Right cardiac atrium (tissue), 5 donors: ENCODE measurements around the gene PITX3. TPM values are rescaled to one million over a fixed set of nuclear protein-coding genes. Genes with fewer than 3 reads are reported as not detected.
"Not testable (repeated sequence)": the region's sequence is repeated elsewhere in the genome, so short reads cannot be mapped to it uniquely, and the experiment has no call there.

Source experiments
- ATAC-seq, 2 donors: fragments of 200-7000 bp; cut with Tn5 transposase; one replicate each; pipeline versions ENCODE4 v1.8.0 to v1.9.1; 2020; ENCODE audit warnings: moderate library complexity in 2 of 2, mild to moderate bottlenecking in 1 of 2
- DNase-seq, 3 donors: peaks; one replicate each; pipeline ENCODE4 v3.0.0-alpha.2; 2020
- H3K27ac ChIP-seq: one replicate; pipeline ENCODE4 v1.5.1; 2013; ENCODE audit warnings: mild to moderate bottlenecking, low read length, control low read depth, moderate library complexity
- H3K27me3 ChIP-seq: one replicate; pipeline ENCODE4 v1.6.1; 2013; ENCODE audit not compliant: control insufficient read depth, insufficient read depth
- H3K4me1 ChIP-seq: one replicate; pipeline ENCODE4 v1.6.1; 2013; ENCODE audit warnings: low read length; ENCODE audit not compliant: control insufficient read depth, insufficient read depth
- H3K4me3 ChIP-seq: one replicate; pipeline ENCODE4 v1.5.1; 2013; ENCODE audit warnings: low read length, control low read depth
- H3K9me3 ChIP-seq: one replicate; pipeline ENCODE4 v1.6.1; 2013; ENCODE audit warnings: low read length; ENCODE audit not compliant: control insufficient read depth
- WGBS: extraction: QIAGEN DNeasy Blood & Tissue Kit; methylation state at CpG from one replicate; pipeline ENCODE4 v1.1.7; 2013; 5-methylcytosine and 5-hydroxymethylcytosine counted together
- intact Hi-C, 4 donors: fragments of 100-400 bp; cut with DNase I; formaldehyde crosslinking; loops; one replicate each; pipeline versions ENCODE4 v1.11.0 to v1.14.0; 2022 to 2023
- polyA plus RNA-seq: library from polyadenylated mRNA; stranded (reverse); fragments of 200-250 nt; gene quantifications from one replicate; pipeline ENCODE4 v1.2.3, GENCODE V29; 2013
- total RNA-seq, 4 donors: library from RNA; stranded (reverse); fragmentation: NEBNext Ultra II Directional; extraction: Animal tissue kit (Norgen Biotek cat#: 25700); gene quantifications; one replicate each; pipeline ENCODE4 v1.2.1, GENCODE V29; 2021
- donor health status: healthy with polysubstance abuse.
- donor health status: DM: no; HTN: yes; CAD: no.
- donor health status: DM: no; HTN: no; CAD: no.
- donor health status: DM: no; HTN: yes; CAD: no; lungs with severe emphysema.
- donor health status: DM: yes; HTN: yes; CAD: no.

Gene PITX3
- total and polyA plus RNA-seq, 5 donors: 0.25 to 0.82 (median 0.32) TPM

DNA sequence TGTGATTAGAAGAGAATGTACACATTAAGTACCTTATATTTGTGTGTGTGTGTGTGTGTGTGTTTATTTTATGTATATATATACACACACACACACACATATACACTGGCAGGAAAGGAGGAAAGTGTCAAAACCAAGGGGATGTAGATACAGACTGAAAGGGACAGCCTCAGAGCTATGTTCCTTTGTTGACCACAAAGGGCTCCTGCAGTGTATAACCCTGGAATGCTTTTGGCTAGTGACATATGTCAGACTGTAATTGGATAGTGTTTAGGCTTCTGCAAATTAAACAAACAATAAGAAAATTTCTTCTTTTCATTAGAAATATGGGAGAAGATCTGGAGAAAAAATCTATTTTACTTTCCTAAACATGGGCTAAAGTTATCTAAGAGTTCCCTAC lies 19.9 kb upstream of the PITX3 start:
- Histone ChIP-seq H3K4me1 (peaks cover 5% of the 10 kb centered on the region), H3K4me3 (no peak overlapping the region), H3K9me3 (no peaks in the 10 kb centered on the region), H3K27me3 (no peaks in the 10 kb centered on the region), H3K27ac (no peak overlapping the region)
- no peak for ATAC-seq
- DNase-seq: no peak
- intact Hi-C loops: no loop called here

DNA sequence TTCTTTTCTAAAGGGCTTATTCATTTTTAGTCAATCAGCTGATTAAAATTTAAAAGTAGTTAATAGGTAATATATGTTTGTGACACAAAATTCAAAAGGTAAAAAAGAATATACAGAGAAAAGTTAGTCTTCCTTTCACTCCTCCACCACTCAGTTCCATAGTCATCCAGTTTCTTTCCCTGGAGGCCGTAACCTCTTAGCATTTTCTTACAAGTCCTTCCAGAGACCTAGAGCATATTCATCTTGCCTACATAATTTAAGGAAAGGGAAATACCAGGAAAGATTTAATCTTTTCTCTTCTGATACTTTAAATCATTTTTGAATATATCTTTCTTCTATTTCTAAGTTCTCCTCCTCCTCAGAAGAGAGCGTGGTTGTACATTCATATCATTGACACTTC lies 14.1 kb upstream of the PITX3 start:
- WGBS: 97% methylated on average over 2 of the region's 2 CpGs
- H3K9me3 ChIP-seq: no peaks in the 10 kb centered on the region
- DNase-seq (no peak), ATAC-seq (no peak)
- intact Hi-C loops: no loop called here
- H3K4me3 ChIP-seq: no peak overlapping the region
- peaks cover 5% of the 10 kb centered on the region for H3K4me1 ChIP-seq
- H3K27ac ChIP-seq: no peak overlapping the region
- no peaks in the 10 kb centered on the region for H3K27me3 ChIP-seq

DNA sequence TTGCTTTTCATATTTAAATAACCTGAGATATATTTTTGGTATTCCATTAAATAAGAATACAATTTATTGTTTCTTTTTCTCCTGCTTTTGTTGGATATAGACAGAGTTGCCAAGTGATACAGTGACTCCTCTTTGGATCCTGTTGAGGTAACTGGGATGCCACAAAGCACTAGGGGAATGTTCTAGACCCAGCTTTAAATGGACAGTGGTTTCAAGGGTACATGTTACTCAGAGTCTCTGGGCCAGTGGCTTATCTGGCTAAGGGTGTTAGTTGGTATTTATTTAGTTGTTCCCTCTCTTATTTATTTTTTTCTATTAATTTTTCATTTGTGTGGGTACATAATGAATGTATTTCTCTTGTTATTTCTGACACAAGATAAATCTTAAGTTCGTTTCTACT lies 13.1 kb upstream of the PITX3 start:
- H3K9me3 ChIP-seq: no peaks in the 10 kb centered on the region
- H3K27ac ChIP-seq: no peak overlapping the region
- H3K4me1 ChIP-seq: peaks cover 5% of the 10 kb centered on the region
- ATAC-seq (no peak), DNase-seq (no peak)
- no peaks in the 10 kb centered on the region for H3K27me3 ChIP-seq
- 85% methylated on average over 1 of the region's 1 CpG for WGBS
- H3K4me3 ChIP-seq: no peak overlapping the region
- intact Hi-C loops: no loop called here

DNA sequence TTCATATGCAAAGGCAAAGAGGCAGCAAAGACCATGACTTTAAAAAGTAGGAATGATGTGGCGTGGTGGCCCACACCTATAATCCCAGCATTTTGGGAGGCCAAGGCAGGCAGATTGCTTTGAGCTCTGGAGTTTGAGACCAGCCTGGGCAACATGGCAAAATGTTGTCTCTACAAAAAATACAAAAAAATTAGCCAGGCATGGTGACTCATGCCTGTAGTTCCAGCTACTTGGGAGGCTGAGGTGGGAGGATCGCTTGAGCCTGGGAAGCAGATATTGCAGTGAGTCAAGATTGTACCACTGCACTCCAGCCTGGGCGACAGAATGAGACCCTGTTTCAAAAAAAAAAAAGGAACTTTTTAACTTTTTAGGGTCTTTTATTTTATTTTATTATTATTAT lies 11.2 kb upstream of the PITX3 start:
- H3K27ac ChIP-seq, H3K4me3 ChIP-seq, DNase-seq, H3K4me1 ChIP-seq, H3K9me3 ChIP-seq, H3K27me3 ChIP-seq, intact Hi-C loops, ATAC-seq: not testable (repeated sequence)
- 98% methylated on average over 3 of the region's 3 CpGs for WGBS

DNA sequence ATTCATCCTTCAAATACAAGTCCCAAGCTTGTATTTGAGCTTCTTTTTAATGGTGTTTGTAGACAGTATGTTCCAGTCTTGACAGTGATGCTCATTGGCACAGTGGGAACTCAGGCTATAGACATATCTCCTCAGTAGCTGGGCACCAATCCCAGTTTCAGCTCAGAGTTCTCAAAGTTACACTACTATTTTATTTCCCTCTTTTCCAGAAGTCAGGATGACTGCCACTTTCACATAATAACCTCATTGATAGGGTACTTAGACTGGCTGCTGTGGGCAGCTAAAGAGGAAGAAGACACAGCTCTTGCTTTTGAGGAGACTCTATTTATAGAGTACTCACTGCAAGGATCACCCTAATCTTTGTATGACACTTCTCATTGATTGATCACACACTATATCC lies 6.4 kb upstream of the PITX3 start:
- H3K27me3 ChIP-seq: no peaks in the 10 kb centered on the region
- H3K4me3 ChIP-seq: no peak overlapping the region
- peaks cover 9% of the 10 kb centered on the region for H3K4me1 ChIP-seq
- DNase-seq (no peak), ATAC-seq (no peak)
- H3K9me3 ChIP-seq: no peaks in the 10 kb centered on the region
- intact Hi-C loops: no loop called here
- no peak overlapping the region for H3K27ac ChIP-seq

DNA sequence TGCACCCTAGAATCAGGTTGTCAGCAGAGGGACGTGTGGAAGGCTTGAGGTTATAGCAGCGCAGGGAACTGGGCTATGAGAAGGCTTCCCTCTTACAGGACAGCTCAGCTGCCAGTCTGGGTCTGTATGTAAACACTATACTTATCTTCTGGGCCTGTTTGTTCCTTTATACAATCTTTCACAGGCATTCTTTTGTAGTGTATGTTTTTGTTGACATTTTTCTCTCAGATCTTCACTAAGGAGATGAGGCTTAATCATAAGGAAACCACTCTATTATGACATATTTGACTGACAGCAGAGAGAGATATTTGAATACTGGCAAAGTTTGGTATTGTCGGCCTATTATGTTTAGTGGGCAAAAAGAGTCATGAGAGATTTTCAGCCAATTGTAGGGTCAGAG lies 4.9 kb upstream of the PITX3 start:
- no peak for ATAC-seq
- Histone ChIP-seq H3K9me3 (no peaks in the 10 kb centered on the region), H3K27me3 (no peaks in the 10 kb centered on the region), H3K4me3 (peak overlapping the region; percentile 91), H3K4me1 (peaks cover 10% of the 10 kb centered on the region), H3K27ac (peak overlapping the region; percentile 97)
- intact Hi-C loops: no loop called here
- DNase-seq: no peak
- 18% methylated on average over 3 of the region's 3 CpGs for WGBS

DNA sequence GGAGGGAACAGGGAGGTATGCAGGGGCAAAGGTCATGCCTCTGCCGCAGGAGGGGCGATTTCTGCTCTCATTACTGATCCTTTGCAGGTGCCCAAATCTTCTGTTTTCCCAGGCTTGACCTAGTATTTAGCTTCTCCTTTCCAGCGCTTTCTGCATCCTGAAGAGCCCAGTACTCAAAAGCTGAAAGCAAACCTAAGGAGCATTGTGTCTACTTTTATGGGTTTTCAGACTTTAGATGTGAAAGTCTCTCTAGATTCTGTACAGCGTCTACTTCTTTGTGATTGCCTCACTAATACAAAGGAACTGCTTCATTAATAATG lies 4.6 kb upstream of the PITX3 start:
- Histone ChIP-seq H3K4me1 (peaks cover 10% of the 10 kb centered on the region), H3K9me3 (no peaks in the 10 kb centered on the region), H3K4me3 (peak overlapping the region; percentile 91), H3K27ac (peak overlapping the region; percentile 97), H3K27me3 (no peaks in the 10 kb centered on the region)
- ATAC-seq (no peak), DNase-seq (no peak)
- intact Hi-C loops: no loop called here
- WGBS: under 1% methylated on average over 4 of the region's 4 CpGs

DNA sequence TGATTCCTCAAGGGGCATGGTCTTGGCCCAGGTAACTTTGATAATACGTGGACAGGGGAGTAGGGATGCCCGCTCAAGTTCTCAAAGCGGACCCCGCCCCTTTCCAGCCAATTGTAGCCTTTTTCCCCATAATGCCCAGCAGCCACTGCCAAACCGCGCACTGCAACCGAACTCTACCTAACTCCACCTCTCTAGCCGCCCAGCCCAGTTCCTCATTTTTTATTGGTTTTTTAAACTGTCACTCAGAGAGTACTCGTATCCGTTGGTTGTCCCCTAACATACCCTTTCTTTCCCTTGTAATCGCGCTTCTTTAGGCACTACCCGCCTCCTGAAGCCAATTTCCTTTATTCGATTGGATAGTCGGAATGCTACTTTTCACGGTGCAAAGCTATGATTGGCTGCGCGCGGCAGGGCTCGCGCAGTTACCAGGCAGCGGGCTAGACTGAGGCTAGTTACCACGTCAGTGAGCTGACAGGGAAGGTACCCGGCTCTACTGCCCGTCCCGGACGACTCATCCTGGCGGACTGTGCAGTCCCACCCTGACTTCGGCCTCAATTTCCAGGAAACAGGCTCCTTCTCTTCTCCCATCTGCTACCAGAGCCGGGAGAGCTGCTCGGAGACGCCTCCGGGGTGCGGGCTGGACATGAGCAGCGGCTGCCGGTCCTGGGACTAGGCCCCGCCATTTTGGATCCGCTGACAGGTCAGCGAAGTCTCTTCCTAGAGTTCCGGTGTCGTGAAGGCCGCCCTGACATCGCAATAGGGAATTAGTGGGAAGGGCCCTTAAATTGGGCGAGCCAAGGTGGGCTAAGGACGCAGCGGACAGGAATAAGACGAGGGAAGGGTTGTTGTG lies 4.0 kb upstream of the PITX3 start, which contains the start of gene GBF1:
Gene GBF1 (plus strand): TSS at position 451 of the 850 bp plus-strand sequence. CDS start 13,407 bp downstream, outside the sequence.
- WGBS: under 1% methylated on average over 47 of the region's 47 CpGs
- Histone ChIP-seq H3K4me1 (peaks cover 10% of the 10 kb centered on the region), H3K27ac (peak within 1 kb of the TSS; percentile 97), H3K9me3 (no peaks in the 10 kb centered on the region), H3K4me3 (peak within 1 kb of the TSS; percentile 91), H3K27me3 (no peaks in the 10 kb centered on the region)
- DNase-seq (peak; percentile 93 to 97 (median 94)), ATAC-seq (peak; percentile 93 to 94)
- intact Hi-C loops: no loop called here

DNA sequence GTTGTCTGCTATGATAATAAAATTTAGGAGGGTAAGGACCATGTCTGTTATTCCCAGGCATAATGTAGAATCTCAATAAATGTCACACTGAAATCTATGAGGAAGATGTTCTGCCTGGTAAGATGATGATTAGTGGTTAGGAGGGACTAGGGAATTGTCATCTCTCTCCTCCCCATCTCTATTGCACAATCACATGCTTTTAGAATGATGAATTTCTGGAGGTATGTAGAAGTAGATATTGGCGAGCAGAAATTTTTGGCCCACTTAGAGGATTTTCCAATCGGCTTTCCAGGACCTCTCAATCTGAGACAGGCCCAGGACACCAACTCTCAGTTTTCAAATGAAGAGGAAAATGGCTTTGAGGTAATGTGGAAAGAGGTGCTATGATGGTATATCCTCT lies 2.0 kb upstream of the PITX3 start:
- intact Hi-C loops: no loop called here
- H3K4me1 ChIP-seq: peaks cover 8% of the 10 kb centered on the region
- H3K27ac ChIP-seq: no peak overlapping the region
- no peak overlapping the region for H3K4me3 ChIP-seq
- ATAC-seq (no peak), DNase-seq (no peak)
- H3K9me3 ChIP-seq: no peaks in the 10 kb centered on the region
- no peaks in the 10 kb centered on the region for H3K27me3 ChIP-seq
- WGBS: 78% methylated on average over 2 of the region's 2 CpGs

DNA sequence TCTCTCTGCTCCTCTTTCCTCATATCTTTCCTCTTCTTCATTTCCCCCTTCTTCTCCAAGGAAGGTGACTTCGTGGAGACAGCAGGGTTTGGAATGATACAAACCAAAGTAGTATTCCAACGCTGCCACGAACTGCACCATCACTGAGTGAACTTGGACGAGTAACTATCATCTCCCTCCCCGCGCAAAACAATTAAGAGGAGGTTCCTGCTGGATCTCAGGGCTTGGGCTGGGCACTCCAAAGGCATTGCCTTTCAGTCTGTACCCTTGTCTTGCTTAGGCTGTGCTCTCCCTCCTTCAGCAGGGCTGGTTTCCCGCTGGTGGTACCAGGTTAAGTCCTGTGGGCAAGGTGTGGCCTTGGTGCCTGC lies 790 bp upstream of the PITX3 start:
- H3K27ac ChIP-seq: no peak overlapping the region
- WGBS: 17% methylated on average over 7 of the region's 7 CpGs
- intact Hi-C loops: no loop called here
- DNase-seq (no peak), ATAC-seq (no peak)
- no peaks in the 10 kb centered on the region for H3K27me3 ChIP-seq
- H3K4me3 ChIP-seq: peak overlapping the region; percentile 69
- H3K4me1 ChIP-seq: peaks cover 6% of the 10 kb centered on the region
- H3K9me3 ChIP-seq: no peaks in the 10 kb centered on the region

DNA sequence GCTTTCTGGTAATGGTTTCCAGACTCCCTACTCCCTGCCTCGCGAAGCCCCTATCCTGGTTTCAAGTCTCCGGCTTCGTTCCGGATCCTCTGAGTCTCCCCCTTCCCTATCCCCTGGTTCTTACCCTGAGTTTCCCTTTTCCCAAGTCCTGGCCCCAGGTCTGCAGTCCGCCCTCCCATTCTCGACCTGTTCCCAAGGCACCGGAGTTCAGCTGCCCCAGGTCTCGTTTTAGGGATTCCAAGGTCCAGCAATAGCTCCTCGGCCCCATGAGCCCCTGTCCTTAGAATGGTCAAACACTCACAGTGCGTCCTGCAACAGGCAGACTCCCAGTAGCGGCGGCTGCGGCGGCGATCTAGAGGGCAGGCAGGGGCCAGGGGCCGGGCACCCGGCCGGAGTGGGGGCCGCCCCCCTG lies 274 bp downstream of the PITX3 start:
- H3K27ac ChIP-seq: no peak overlapping the region
- H3K9me3 ChIP-seq: no peaks in the 10 kb centered on the region
- WGBS: 1% methylated on average over 20 of the region's 20 CpGs
- intact Hi-C loops: no loop called here
- ATAC-seq: peak in 1 of 2 donors; percentile 34
- H3K4me1 ChIP-seq: peaks cover 3% of the 10 kb centered on the region
- peak overlapping the region; percentile 69 for H3K4me3 ChIP-seq
- no peak for DNase-seq
- no peaks in the 10 kb centered on the region for H3K27me3 ChIP-seq
